Measurements from ENCODE around the gene R3HCC1L.

Gene R3HCC1L

DNA sequence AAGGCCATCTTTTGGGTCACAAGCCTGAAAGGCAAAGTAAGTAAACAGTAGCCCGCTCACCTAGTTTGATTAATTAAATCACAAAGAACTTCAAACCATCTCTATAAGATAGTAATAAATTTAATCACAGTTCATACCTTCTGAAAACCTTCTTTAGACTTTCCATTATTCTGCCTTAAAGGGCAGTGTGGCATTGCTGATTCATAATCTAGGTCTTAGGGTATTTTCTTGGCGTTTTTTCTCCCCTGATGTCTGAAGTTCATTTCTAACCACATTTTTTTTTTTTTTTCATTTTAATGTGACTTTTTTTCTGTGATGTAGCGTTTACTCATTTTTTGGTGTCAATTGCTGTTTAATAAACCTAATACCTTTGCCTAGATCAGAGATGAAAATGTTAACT, 106.1 kb downstream of the R3HCC1L start:
- DNase-seq: no peak

DNA sequence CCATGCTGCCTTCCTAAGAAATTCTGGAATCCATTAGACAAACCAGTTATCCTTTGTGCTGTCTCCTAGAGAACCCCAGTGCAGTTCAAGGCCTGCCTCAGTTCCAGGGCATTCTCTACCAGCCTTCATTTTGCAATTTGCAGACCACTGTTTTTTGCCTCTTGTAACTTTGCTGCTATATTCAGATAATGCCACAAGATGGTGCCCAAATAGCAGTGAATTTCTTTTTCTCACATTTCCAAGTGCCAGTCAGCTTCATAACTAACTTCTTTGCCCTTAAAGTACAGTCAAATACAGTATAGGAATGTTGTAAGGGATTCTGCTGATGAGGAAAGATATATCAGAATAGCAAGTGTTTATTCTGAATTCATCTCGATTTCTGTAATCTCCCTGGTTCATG, 108.4 kb downstream of the R3HCC1L start:
- DNase-seq: peak; percentile 20

DNA sequence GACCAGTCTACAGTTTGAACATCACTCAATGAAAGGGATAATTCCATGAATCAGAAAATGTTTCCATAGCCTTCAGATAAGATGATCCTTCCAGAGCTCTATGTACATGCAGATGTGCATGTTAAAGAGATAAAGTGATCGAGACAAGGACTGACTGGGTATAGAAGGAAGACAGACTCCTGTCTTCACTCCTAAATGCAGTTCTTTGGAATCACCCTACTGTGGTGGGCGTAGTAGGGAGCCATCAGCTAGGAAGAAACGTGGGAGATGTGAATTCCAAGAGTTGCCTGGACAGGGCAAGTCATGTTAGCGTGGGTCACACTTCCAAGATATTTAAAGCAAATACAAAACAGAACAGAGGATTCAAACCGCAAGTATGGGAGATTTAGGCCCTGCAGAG, 109.7 kb downstream of the R3HCC1L start:
- no peak for DNase-seq

DNA sequence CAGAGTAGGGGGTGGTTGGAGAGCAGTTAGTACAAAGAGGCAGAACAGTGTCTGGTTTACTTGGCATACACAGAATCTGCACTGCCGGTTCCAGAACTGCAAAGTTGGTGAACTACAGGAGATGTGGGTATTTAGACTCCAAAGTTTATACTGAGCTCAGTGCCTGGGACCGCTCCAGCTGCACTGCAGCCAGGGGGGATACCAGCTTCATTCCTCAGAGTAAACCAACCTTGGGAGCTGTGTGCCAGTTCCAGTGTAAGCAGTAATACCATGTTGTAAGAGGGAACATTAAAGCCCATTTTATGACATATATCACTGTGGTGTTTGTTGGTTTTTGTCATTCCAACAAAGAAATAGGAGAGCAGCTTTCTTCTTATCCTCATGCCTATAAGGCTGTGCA, 110.1 kb downstream of the R3HCC1L start:
- DNase-seq: no peak

DNA sequence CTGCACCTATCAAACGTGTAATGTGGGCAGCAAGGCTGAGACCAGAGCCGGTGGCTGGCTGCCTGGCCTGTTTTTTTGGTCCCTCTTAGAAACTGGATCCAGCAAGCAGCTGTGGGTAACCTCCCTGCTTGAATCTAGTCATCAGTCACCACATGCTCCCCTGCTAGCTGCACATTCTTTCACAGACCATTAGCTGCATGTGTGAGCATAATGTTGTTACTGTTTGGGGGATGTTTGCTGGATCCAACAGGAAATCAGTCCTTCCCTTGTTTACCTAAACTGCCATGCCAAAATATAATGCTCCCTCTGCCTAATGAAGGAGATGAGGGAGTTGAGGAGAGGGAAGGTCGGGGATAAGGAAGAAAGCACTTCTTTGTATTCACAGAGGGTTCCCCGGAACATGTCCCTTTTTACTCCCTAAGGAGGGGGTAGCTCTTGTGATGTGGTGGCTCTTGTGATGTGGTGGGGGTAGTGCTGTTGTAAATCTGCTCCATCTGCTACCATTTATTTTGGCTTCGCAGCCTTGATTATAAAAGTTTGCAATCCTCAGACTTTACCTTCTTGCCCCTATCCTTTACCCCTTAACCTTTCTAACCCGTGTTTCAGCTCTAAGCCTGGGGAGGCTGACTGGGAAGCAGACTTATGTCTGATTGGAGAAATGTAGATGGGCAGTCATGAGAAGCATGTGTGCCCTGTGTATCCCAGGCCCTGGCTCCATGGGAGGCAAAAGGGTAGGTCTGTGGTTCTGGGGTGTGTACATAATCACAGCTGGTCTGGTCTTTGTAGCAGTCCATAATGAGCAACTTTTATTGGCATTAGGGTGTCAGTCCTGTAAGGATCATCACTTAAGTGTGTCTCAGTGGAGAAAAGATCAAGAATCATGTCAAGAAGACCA, 112.7 kb downstream of the R3HCC1L start:
- no peak for DNase-seq

DNA sequence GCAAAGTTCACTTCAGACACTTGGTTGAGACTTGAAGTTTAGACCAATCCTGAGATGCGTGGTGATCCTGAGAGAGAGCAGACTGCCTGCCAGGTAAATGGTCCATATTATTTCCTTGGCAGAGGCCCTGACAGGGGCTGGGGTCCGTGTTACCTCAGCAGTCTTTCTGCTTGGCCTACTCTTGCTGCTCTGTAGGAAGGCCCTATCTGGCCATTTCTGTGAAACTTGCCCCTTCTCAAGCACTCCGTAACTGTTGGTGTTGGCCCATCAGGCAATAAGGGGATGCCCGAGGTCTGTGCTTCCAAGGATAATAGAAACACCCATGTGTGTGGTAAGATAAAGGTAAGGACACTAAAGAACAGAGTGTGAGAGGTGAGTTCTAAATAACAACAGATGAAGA, 113.6 kb downstream of the R3HCC1L start:
- DNase-seq: no peak

DNA sequence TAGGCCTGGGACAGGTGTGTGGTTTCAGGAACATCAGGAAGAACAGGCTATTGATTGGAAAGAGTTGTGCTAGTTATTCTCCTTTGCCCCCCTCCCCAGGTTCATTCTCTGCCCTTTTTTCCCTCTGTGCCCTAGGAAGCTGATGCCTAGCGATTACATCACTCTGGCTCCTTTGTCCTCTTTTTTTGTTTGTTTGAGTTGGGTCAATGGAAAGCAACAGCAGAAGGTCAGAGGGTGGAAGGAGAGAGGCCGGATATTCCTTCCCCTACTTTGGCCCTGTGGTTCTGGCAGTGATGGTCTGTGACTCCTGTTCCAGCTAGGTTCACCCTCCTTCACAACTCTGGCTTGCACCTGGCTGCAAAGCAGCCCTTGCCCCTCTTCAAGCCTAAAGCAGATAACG, 114.7 kb downstream of the R3HCC1L start:
- no peak for DNase-seq

DNA sequence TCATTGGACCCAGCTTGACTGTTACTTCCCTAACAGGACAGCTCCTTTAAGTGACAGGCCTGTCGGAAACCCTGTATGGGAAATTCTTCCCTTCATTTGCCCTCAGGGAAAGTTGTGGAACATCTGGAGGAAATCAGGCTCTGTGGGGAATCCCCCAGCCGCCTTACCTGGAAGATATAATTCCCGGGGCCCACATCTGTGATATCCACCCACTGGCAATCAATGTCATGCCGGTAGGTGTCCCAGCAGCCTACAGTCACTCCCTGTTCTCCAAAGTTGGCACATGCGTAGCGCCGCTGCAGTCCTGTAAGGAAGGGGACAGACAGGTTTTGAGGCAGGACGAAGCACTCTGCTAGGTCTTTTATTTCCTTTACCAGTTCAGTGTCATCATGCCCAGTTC, 116.9 kb downstream of the R3HCC1L start:
- DNase-seq: no peak

DNA sequence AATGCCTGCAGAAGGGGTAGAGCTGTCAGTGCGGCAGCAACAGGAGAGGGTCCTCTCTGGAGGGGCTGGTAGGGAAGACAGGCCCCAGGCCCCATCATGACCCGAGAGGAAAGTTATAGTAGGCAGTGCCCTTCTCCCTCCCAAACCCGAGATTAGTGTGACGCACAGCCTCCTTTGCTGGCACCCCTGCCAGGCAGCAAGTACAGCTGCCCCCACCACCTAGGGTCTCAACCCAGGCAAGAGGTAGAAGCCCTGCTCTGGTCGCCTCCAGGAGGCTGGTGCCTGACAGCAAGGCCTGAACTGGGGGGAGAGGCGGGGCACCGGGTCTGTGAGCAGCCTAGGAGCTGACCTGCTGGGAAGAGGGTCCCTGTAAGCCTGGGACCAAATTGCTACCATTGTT, 118.0 kb downstream of the R3HCC1L start:
- peak; percentile 79 for DNase-seq

DNA sequence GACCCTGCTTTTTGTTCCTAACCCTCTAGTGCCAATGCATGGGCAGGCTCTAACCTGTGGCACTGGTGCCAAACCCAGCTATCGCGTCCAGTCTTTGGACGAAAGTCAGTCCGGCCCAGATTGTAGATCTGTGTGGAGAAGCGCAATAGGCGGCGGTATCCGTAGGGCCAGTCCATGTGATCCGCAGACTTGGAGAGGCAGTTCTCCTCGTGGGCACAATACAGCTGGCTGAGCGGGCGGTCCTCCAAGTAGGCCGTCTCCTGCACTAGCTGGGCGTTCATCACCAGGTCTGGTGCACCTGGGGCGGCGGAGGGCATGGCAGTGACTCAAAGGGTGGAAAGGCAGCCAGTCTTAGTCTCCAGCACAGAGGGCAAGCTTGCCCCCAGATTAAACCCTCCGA, 119.0 kb downstream of the R3HCC1L start:
- no peak for DNase-seq

DNA sequence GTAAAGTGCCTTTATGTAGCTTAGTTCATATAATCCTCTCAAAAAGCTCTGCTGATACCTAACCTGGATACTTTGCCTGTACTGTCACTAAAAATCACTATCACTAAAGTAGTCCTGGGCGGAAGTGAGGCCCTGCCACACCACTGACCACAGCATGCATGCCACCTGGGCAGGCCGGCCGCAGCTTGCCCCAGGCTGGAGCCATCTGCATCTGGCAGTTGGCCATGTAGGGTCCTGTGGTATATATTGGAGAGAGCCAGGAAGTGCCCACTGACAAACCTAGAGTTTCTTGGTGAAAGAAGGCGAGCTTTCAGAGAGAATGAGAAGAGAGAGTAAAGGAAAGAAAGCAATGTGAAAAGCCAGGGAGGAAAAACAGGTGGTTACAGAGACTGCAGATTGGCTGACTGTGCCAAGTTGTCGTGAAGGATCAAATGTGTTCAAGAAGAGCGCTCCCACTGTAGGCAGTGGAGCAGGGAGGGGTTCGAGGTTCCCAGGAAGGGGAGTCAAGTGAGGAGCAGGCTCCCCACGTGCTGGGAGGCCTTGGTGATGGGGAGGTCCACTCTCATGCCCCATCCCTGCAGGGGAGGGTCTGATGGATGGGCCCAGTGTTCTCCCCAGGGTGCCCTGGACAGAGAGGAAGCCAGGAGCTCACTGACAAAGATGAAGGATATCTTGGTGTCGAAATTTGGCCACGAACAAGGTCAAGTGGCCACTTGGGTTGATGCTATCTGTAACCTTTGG, 119.9 kb downstream of the R3HCC1L start:
- DNase-seq: no peak

DNA sequence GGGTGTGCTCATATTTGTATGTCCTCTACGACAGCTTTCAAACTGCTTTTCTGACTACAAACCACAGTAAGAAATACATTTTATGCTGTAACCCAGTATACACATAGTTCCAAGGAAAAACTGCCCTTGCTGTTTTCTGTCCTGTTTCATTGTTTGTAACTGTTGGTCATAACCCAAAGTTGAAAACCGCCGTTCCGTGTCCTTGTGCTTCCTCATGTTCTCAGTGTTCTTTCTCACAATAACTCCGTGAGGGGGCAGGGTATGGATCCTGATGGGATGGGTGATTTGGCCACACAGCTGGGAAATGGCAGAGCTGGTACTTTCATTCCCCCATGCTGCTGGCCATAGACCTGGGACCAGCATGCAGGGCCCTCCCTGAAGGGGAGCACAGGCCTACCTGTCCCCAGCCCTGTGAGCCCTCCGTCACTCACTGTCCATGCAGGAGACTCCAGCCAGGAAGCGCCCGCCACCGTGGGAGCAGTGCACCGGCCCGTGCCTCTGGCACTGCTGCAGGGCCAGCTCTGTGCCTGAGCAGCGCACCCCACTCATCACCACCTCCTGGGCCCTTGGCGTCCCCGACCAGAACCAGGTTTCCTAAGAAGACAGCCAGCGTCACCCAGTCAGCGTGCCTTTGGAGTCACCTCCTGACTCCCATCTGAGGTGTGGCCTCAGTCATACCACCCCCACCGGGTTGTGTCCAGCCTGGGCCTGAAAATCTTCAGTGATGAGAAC, 120.9 kb downstream of the R3HCC1L start:
- DNase-seq: no peak

DNA sequence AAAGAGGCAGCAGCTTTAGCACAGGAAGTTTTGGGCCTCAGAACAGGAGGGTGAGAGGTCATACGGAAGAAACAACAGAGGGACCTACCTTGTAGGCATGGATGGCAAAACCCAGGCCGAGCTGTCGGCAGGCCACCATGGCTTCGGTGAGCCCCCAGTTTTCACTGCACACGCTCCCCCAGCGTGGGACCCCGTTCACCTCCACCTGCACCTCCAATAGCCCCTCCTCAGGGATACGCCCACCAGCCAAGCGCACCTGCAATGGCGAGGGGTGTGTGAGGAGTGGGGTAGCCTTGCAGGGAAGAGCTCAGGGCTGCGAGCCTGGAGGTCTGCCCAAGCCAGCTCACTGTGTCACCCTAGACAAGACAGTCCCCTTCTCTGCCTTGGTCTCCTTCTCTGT, 122.2 kb downstream of the R3HCC1L start:
- no peak for DNase-seq

DNA sequence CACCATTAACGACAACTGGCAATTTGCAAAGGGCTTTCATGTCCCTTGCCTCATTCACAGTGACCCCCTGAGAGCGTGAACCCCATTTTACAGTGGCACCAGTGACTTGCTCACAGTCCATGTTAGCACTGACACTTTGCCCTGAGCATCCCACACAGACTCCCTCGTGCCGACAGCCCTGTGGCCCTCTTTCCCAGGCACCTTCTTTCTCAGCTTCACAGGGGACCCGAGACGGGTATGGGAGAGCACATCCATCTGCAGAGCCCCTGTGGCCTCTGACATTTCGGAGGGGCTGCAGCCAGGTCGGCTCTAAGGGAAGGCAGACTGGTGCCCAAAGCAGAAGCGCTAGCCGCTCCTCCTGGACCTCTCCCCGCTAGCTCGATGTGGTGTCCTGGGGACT, 122.7 kb downstream of the R3HCC1L start:
- DNase-seq: no peak

DNA sequence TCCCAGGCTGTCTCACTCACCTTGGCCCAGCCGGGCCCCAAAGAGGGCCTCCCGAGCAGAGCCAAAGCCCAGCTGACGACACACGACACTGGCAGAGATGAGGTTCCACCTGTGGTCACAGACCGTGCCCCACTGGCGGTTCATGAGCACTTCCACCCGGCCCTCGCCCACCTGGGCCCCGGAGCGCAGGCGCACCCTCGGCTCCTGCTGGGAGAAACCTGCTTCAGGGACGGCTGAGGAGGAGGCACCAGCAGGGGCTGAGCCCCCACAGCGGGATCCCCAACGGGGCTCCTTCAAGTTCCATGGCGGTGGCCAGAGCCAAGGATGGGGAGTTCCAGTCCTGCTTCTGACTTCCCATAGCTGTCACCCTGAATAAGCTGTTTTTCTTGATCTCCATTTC, 123.5 kb downstream of the R3HCC1L start:
- no peak for DNase-seq

DNA sequence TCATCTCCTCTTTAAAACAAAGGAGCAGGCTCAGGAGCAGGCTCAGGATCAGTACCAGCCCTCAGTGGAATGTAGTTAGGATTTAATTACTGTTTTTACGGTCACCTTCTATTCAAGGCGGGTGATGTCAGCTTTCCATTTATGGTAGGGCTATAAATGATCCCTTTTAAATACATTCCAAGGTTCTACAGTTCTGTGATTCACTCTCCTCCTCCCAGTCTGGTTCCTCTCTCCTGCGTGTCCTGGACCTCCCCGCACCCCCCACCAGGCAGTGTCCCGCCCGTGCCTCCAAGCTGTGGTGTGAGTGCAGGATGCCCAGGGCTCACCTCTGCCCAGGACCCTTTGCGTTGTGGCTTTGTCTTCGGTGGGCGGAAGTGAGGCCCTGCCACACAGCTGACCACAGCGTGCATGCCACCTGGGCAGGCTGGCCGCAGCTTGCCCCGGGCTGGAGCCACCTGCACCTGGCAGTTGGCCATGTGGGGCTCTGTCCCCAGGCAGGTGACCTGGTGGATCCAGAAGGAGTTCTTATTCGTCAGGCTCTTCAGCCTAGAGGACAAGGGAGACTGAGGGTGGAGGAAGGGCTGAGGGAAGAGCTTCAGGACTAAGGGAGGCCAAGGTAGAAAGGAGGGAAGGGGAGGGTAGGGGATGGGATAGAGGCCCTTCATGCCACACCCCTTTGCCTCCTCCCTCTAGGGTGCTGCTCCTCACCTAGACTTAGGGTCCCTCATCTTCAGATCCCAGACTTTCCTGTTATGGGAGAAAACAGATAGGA, 124.4 kb downstream of the R3HCC1L start:
- DNase-seq: no peak

DNA sequence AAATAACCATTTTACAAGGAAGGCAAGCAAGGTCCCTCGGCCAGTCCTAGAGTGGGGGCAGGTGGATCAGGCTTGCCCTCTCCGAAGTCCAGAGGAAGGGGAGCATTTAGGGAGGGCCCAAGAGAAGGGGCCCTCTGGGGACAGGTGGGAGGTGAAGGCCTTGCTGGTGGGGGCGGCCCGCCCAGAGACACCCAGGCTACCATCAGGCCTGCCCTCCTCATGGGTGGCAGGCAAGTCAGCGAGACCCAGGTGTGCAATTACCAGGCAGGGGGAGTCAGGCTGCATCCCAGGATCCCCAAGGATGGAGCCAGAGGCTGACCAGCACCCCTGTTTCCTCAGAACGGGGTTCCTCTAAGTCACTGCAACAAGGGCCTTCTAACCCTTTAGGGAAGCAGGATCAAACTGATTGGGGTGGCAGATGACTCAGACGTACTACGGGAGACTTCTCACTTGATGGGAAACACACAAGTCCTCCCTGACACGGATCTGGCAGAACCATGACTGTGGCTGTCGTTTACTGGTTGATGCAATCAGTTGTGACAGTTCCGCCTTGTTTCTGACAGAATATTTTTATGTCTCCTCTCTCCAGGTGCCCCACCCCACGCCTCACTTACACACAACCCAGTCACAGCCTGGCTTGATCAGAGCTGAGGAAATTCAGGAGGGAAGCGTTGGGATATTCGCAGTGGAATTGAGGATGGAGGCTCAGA, 125.3 kb downstream of the R3HCC1L start:
- DNase-seq: no peak

DNA sequence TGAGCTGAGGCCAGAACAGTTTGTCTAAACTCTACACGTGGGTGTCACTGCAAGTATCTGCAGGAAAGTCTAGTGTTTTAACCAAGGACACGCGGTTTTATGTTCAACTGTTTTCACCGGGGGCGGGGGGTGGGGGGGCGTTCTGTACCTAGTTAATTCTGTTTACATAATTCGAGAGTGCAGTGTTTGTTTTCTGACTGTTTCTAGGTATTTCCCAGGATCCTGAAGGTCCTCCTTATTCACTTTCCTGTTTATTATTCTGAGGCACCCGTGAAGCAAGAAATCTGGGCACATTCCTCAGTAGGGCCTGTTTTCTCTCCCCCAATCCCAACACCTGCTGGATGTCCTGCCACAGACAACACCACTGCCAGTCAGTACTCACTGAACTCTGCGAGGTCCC, 125.9 kb downstream of the R3HCC1L start:
- DNase-seq: no peak

DNA sequence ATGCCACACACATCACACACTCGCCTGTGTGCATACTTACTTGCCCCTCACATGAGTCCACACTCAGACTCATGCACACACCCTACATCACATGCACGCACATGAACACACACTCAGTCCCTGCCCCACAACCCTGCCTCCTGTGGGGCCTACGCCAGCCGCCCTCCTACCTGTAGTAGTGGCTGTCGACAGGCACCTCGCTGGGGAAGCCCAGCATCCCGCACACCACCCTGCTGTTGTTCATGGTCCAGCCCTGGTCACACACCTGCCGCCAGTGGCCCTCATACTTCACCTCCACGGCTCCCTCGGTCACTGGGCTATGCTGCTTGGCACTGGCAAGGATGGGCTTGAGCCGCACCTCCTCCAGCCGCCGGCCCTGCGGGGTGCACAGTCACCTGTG, 126.3 kb downstream of the R3HCC1L start:
- DNase-seq: no peak

DNA sequence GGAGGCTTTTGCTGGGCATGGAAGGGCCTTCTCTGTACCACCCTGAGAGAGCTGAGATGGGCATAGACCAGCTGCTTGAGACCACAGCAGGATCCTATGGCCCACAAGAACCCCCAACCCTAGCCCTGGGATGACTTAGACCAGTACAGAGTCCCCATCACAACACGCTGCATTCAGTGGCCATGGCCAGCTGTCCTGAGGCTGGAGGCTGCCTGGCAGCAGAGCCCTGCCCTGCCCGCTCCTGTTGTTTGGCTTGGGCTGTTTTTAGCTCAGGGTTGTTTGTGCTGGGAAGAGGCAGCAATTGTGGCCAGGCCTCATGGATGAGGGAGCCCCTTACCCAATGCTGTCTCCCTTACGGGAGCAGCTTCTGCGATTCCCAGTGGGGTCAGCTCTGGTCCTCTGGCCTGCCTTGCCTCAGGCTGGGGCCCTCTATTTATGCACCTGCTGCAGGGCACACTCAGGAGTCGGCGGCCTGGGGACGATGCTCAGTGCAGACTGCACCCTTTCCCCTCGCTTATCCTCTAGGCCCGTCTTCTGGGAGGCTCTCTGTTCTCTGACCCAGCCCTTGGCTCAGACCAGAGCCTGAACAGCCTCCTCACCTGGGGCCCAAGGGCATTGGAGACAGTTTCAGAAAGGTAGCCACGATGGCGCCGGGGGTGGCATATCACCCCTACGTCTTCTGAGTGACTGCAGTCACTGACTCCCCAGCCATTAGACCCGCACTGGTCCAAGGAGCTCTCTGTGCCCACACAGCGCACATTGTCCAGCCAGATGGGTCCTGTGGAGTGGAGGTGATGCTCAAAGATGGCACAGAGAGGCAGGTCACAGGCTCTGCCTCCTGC, 127.2 kb downstream of the R3HCC1L start:
- no peak for DNase-seq

DNA sequence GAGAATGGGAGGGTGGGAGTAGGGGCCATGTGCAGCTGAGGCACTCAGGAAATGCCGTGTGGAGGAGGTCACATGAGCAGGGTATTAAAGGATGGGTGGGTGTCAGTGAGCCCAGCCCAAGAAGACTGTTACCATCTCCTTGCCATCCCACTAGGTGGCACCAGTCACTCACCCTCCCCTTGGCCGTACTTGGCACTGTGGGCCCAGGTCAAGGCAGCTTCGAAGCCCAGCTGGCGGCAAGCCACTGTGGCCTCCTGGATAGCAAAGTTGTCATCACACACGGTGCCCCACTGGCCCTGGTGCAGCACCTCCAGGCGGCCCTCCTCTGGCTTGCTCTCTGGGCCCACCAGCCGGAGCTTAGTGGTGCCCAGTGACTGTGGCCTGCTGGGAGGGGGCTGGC, 128.1 kb downstream of the R3HCC1L start:
- no peak for DNase-seq

Data from NCI-H2227 treated with DMSO at 0.1 percent for 48 hours (cell line).